Left ventricle myocardium inferior (tissue), 1 donor: Measurements from ENCODE around the gene RNF149. TPM values are rescaled to one million over a fixed set of nuclear protein-coding genes. Genes with fewer than 3 reads are reported as not detected.
"Not testable (repeated sequence)": the region's sequence is repeated elsewhere in the genome, so short reads cannot be mapped to it uniquely, and the experiment has no call there.

Source experiments
- DNase-seq: peaks from one replicate; pipeline ENCODE4 v3.0.0-alpha.2; 2020
- H3K27ac ChIP-seq: fragments of 200-600 bp; replicated peaks from 2 replicates; pipeline ENCODE4 v1.8.0; 2021
- H3K27me3 ChIP-seq: fragments of 200-600 bp; 2 replicates; pipeline ENCODE4 v1.8.0; 2021; ENCODE audit warnings: low read depth
- H3K36me3 ChIP-seq: fragments of 200-600 bp; 2 replicates; pipeline ENCODE4 v1.8.0; 2021
- H3K4me1 ChIP-seq: fragments of 200-600 bp; 2 replicates; pipeline ENCODE4 v1.8.0; 2021
- H3K4me3 ChIP-seq: fragments of 200-600 bp; 2 replicates; pipeline ENCODE4 v1.8.0; 2021; ENCODE audit warnings: mild to moderate bottlenecking, moderate library complexity
- H3K9me3 ChIP-seq: fragments of 200-600 bp; replicated peaks from 2 replicates; pipeline ENCODE4 v1.8.0; 2021
- CTCF ChIP-seq: fragments of 200-600 bp; IDR thresholded peaks from 2 replicates; pipeline ENCODE4 v1.8.0; 2021; ENCODE audit warnings: antibody characterized with exemption, mild to moderate bottlenecking, borderline replicate concordance
- intact Hi-C: fragments of 100-400 bp; cut with micrococcal nuclease; formaldehyde crosslinking; loops from one replicate; pipeline ENCODE4 v1.11.0; 2022
- total RNA-seq: library from RNA; stranded (reverse); fragmentation: NEBNext Ultra II Directional; extraction: Animal tissue kit (Norgen Biotek cat#: 25700); gene quantifications from one replicate; pipeline ENCODE4 v1.2.1, GENCODE V29; 2021
- donor health status: DM: no; HTN: yes; CAD: no; lungs with severe emphysema.

Gene RNF149
- total RNA-seq, 1 donor from 2014 or later = 12.0 TPM

GRCh38 chr2:101249826-101250225, 58.7 kb downstream of the RNF149 start:
- H3K4me3 ChIP-seq = no peak overlapping the region
- intact Hi-C loops = no loop called here
- H3K27me3 ChIP-seq = no peaks in the 10 kb centered on the region
- H3K27ac ChIP-seq = peak overlapping the region; percentile 13
- DNase-seq = no peak
- no peaks in the 10 kb centered on the region for H3K36me3 ChIP-seq
- TF ChIP-seq CTCF = no peak
- H3K4me1 ChIP-seq = peaks cover 26% of the 10 kb centered on the region
- H3K9me3 ChIP-seq = no peaks in the 10 kb centered on the region

GRCh38 chr2:101248756-101249155, 59.7 kb downstream of the RNF149 start:
- DNase-seq, H3K36me3 ChIP-seq, intact Hi-C loops, H3K9me3 ChIP-seq, H3K27me3 ChIP-seq, H3K4me3 ChIP-seq: not testable (repeated sequence)
- Histone ChIP-seq H3K4me1 (peaks cover 16% of the 10 kb centered on the region), H3K27ac (peak overlapping the region; percentile 41)

- DNase-seq, H3K4me3 ChIP-seq, H3K36me3 ChIP-seq, H3K9me3 ChIP-seq, H3K27me3 ChIP-seq, intact Hi-C loops, H3K27ac ChIP-seq: not testable (repeated sequence)
- peaks cover 11% of the 10 kb centered on the region for H3K4me1 ChIP-seq
Measured at GRCh38 chr2:101245468-101245867, 63.0 kb downstream of the RNF149 start.

GRCh38 chr2:101244899-101245298, 63.6 kb downstream of the RNF149 start:
- H3K4me3 ChIP-seq, H3K27ac ChIP-seq, H3K27me3 ChIP-seq, DNase-seq, intact Hi-C loops, H3K36me3 ChIP-seq, H3K9me3 ChIP-seq: not testable (repeated sequence)
- H3K4me1 ChIP-seq = peaks cover 16% of the 10 kb centered on the region

GRCh38 chr2:101244373-101244772, 64.1 kb downstream of the RNF149 start:
- H3K36me3 ChIP-seq, H3K4me3 ChIP-seq, H3K9me3 ChIP-seq, H3K27ac ChIP-seq, DNase-seq, H3K27me3 ChIP-seq, intact Hi-C loops: not testable (repeated sequence)
- peaks cover 20% of the 10 kb centered on the region for H3K4me1 ChIP-seq

- Histone ChIP-seq H3K36me3 (no peaks in the 10 kb centered on the region), H3K4me1 (peaks cover 29% of the 10 kb centered on the region), H3K4me3 (no peak overlapping the region), H3K27ac (no peak overlapping the region), H3K27me3 (no peaks in the 10 kb centered on the region), H3K9me3 (peaks cover 2% of the 10 kb centered on the region)
- DNase-seq = no peak
- intact Hi-C loops = no loop called here
- TF ChIP-seq CTCF = no peak
Measured at GRCh38 chr2:101241158-101241557, 67.3 kb downstream of the RNF149 start.

GRCh38 chr2:101240694-101241093, 67.8 kb downstream of the RNF149 start:
- H3K27me3 ChIP-seq, DNase-seq, intact Hi-C loops, H3K4me3 ChIP-seq, H3K9me3 ChIP-seq, H3K27ac ChIP-seq, H3K36me3 ChIP-seq: not testable (repeated sequence)
- peaks cover 29% of the 10 kb centered on the region for H3K4me1 ChIP-seq
- peak; percentile 58 for TF ChIP-seq CTCF

- H3K27me3 ChIP-seq = not testable (repeated sequence)
Measured at GRCh38 chr2:101239760-101240118, 68.8 kb downstream of the RNF149 start.

More at GRCh38 chr2:101239760-101240118, 68.8 kb downstream of the RNF149 start:
- H3K9me3 ChIP-seq = peaks cover 10% of the 10 kb centered on the region
- H3K4me3 ChIP-seq, H3K27ac ChIP-seq, H3K36me3 ChIP-seq, DNase-seq, intact Hi-C loops: not testable (repeated sequence)
- peaks cover 34% of the 10 kb centered on the region for H3K4me1 ChIP-seq
